PC-9 (cell line): Measurements from ENCODE around the gene SLC30A10.

Experiments used
- CTCF ChIP-seq: fragments of 200-600 bp; sonication (generic); conservative IDR thresholded peaks from 2 replicates; pipeline ENCODE4 v1.6.1; 2017; ENCODE audit warnings: mixed run types, antibody characterized with exemption, mild to moderate bottlenecking, moderate library complexity
- EZH2 ChIP-seq: fragments of 200-600 bp; sonication (generic); IDR thresholded peaks from 2 replicates; pipeline ENCODE4 v1.8.0; 2017; ENCODE audit warnings: antibody characterized with exemption, low read depth

DNA sequence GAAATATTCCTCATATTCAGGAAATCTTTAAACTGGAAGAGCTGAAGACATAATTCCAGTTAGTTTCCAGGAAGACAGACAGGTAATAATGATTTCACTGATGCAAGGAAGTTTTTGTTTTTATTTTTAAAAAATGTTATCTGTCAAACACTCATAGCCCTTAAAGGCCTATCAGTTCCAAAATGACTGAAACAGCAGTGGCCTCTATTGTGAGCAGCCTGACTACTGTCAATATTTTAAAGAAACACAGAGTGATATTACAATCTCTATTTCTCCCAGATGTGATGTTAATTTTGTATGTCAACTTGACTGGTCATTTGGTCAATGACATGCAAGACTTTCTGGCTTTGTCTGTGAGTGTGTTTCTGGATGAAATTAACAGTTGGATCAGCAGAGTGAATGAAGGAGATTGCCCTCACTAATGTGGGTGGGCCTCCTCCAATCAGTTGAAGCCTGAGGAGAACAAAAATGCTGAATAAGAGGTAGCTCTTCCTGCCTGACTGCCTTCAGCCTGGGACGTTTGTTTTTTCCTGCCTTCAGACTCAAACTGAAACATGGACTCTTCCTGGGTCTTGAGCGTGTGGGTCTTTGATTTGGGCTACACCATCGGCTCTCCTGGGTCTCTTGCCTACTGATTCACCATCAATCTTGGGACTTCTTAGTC lies 31.3 kb upstream of the SLC30A10 start:
- TF ChIP-seq EZH2 (no peak), CTCF (no peak)
